NCI-H2196 (cell line): Measurements from ENCODE around the gene MARF1.

Experiments
- DNase-seq: peaks from one replicate; lab custom pipeline; 2025; ENCODE audit not compliant: unreplicated experiment; lab: John Stamatoyannopoulos, UW

MARF1 gene

DNA sequence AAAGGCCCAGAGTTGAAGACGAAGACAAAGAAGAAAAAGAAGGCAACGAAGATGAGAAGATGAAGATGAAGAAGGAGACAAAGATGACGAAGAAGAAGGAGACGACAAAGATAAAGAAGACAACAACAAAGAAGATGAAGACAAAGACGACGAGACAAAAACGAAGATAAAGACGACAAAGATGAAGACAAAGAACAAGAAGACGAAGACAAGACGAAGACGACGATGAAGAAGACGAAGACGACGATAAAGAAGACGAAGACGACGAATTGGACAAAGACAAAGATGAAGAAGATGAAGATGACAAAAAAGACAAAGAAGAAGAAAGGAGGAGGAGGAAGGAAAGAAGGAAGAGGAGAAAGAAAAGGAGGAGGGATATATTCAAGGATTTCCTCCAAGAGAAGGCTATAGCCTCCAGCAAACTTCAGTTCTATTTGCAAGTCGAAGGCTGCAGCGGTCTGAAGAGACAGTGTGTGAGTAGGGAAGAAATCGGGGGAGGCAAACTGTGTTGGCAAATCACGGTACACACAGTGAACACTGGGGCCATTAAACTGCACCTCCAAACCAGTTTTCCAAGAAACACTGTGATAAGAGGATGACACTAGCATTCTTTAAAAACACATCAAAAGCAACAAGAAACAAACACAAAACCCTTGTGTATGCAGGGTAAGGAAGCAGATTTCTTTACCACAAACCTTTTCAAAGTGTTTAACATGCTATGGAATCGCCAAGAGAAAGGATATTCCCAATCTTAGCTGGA, 40.5 kb downstream of the MARF1 start:
- DNase-seq, result no peak

DNA sequence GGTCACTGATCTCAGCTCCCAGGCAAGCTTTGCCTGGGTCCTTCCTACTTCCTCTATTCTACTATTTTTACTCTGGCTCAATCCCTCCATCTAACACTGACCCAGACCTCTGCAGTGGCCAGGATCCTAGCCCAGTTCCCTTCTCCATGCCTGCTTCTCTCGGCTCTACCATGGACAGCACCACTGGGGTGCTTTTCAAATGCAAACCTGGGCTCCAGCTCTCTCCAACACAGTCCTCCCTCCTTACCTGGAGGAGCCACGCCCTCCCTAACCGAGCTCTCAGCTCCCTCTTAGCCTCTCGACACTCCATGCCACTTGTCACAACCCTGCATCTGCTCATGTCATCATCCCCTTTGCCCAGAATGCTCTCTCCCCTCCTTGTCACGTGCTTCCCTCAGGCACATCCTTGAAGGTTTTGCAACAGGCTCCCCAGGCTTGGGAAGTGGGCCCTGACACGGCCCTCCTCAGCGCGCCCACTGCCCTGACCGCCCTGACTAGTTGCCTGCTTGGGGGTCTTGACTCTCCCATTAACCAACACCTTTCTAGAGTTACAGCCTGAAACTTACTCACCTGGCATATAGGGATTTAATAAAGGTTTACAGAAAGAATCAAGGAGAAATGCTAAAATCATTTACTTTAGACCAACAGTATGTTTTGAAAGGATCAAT, 41.6 kb downstream of the MARF1 start:
- no peak for DNase-seq

DNA sequence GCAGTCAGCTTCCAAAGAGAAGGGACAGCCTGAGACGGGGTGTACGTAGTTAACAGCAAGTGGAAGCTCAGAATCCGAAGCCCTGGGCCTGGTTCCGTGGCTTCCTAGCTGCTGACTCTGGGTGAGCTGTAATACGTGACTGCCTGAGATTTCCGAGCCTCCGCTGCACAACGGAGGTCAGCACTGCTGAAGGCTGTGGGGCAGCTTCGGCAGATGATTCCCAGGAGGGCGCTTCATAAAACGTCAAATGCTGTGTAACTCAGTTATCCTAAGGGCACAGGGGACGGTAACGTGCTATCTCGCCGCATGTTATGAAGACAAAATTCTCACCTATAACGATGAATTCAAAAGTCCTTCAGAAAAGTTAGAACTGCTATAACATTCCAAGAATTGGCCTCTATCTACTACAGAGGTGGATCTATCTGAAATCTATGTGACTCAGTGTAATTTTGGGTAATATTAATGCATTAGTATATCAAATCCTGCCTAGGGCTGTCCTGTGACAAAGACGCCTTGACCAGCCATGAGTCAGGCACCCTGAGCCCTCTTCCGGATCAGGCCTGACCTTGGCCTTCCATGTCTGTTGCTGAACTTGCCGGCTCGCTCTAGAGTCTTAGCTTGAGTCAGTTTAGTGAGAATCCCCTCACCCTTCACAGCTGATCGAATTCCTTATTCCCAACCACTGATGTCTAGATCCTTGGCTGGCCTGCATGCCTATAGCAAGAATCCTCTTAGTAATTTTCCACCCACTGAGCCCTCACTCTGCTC, 43.5 kb downstream of the MARF1 start:
- no peak for DNase-seq

DNA sequence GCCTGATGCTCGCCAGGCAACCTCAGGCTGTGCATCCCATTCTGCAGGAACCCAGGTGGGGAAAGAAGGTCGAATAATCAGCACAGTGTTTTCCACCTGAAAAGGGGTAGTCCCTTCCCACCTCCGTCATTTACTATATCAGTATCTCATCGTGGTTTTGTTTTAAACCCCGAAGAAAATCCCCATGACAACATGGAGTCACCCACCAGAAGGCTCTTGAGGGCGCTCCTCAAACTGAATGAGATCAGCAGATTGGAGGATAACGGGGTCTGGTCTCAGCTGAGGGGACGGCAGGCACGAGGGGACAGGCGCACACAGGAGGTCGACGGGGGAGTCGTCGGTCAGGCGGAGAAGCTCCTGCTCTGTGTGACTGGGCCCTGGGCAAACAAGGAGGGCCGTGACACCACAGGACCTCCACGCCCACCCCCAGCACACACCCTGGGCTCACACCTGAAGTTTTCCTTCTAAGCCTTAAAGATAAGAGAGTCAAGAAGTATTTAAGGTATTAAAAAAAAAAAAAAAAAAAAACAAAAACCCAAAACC, 44.2 kb downstream of the MARF1 start:
- no peak for DNase-seq

DNA sequence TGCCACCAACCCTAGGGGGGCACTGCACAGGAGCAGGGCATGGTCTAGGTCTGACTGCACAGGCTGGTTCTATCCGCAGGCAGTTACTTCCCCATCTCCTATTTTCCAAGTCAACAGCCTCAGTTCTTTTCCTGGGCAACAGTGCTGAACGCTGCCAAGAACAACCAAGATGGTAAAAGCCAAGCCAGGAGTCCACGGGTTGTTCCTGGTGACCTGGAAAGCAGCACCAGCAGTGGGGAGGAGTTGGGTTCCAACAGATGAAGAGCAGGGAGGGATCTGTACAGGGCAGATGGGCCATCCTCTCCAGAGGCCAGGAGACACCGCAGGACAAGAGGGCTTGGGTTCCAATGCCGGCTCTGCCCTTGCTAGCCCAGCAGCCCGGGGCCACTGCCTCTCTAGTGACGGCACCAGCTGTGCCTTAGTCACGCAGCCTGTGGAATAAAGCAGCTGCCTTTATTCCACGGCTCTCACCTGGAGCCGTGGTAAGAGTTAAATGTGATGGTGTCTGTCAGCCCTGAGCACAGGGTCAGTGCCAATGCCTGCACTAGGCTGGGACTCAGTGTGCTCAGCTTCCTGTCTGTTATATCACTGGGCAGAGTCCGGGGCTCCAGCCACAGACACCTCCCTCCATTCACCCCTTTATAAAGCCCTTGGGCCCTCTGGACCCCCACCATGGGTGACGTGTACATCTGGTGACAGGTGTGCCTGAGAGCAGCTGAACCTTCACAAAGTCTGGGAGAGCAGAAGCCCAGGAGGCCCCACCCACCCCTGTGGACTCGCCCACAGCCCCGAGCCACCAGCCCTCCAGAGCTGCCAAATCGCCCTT, 44.9 kb downstream of the MARF1 start:
- DNase-seq, result no peak

DNA sequence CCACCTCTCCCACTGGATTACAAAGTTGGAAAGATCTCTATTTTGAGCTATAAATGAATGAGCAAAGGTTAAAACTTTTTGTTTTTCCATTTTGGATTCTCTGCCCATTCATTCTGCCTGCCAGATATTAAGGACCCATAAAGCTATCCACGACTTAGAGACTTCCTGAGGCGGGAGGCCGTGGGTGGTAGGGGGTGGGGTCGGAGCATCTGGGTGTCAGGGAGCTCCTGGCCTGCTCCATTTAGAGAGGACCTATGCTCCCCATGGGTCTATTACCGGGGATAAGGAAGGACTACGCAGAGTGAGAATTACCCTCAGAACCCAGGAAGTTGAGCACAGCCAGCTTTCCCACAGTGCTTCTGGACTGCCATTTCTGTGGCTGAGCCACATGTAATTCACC, 45.8 kb downstream of the MARF1 start:
- no peak for DNase-seq

DNA sequence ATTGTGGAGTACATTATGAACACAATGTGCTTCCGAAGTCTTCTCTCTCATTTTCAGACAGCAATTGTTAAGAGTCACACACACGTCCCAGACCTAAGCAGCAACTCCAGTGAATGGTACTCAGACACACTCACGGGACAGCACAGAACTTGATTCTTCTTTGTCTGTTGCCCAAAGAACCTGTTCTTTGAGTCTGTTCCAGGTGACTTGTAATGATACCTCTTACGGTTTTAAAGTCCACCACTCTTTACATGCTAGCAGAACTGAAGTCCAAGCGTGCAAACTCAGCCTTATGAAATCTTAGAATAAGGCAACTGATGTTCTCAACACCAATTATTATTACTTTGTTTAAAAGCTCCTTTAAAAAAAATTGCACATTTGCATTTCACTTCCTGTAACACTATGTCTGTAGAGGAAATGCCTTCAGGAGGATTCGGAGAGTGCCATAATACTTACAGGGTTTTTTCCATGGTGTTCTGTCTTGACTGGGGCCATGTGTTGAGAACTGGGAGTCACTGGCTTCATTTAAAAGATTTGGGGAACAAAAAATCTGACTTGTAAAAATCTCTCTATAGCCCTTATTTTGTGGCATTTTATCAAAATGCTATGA, 48.1 kb downstream of the MARF1 start:
- no peak for DNase-seq

DNA sequence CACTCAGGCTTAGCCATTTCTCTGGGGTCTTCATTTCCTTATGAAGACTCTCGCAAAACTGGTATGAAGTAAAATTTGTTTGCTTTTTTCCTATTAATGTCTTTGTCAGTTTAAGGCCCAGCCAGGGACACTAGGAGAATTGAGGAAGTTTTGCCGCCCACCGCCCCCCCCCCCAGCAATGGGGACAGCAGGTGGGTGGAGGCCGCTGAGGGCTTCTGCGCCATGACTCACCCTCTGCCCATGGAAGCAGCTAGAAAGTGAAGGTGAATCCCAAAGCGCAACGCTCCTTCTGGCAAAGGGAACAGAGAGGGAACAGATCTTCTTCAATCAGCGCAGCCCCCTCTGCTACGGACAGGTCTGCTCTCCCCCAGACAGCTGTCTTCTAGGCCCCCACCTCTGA, 49.7 kb downstream of the MARF1 start:
- DNase-seq, result no peak

DNA sequence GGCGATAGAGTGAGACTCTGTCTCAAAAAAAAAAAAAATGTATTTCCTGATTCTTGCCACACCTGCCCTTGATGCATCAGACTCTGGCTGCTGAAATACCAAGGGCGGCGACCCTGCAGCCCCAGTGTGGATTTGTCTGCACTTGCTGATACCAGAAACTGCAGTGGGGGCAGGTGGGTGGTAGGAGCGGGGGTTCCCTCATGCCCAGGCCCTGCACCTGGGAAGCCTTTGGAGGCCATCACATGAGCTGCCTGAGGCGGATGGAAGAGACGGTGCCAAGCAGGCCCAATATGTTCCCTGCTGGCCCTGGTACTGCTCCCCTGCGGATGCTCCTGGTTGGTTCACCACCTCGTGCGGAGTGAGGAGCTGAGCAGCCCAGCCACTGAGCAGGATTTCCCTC, 50.6 kb downstream of the MARF1 start:
- no peak for DNase-seq

DNA sequence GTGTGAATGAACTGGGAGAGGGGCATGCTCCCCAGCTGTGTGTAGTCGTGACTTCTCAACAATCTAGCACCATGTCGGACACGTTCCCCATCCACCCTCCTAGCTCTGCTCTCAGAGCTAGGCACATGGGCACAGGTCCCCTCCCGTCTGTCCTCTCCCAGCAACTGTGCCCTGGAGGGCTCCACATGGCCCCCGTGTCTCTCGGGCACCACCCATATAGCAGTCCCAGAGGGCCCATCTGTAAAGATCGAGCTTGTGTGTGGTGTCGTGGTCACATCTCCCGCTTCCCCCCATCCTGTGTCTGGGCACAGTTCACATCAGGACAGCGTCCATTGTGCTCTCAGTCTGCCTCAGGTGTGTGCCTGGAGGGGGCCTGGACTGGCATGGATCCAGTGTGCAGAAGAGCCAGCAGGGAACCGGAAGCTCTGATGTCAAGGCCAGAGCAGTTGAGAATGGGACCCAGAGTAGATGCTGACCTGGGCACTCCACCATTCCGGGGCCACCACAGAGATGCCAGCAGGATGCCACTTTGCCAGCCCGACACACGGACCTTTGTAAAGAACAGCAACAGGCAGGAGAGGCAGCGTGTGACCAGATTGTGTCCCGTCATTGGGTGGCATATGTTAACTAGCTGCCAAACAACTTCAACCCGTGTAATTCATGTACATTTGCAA, 55.7 kb downstream of the MARF1 start:
- no peak for DNase-seq

DNA sequence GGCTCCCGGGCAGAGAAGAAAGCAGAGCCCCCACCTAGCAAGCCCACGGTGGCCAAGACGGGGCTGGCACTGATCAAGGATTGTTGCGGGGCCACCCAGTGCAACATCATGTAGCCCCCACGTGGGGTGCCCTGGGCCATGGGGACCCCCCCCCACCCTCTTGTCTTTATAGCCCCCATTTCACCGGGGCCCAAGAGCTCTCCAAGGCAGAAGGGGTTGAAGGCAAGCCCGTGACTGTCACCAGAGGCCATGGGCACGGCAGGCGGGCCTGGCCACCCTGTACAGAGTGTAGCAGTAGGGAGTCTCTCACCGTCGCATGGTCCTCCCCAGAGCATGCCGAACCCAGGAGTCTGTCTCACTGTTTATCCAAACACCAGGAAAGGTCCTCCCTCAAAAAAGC, 56.2 kb downstream of the MARF1 start:
- DNase-seq, result no peak

DNA sequence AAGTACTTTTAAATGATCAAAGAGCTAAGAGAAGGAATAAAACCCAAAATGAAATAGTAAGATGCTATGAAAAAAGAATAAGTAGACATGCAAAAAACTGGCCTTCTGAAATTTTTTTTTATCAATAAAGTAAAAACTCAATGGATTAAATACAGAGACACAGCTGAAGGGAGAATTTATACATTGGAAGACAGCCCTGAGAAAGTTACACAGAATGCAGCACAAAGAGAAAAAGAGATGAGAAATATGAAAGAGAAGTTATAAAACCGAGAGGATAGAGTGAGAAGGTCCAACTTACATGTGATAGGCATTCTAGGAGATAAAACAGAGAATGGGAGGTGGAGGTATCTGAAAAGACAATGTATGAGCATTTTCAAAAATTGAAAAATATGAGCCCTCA, 57.0 kb downstream of the MARF1 start:
- DNase-seq, result no peak

DNA sequence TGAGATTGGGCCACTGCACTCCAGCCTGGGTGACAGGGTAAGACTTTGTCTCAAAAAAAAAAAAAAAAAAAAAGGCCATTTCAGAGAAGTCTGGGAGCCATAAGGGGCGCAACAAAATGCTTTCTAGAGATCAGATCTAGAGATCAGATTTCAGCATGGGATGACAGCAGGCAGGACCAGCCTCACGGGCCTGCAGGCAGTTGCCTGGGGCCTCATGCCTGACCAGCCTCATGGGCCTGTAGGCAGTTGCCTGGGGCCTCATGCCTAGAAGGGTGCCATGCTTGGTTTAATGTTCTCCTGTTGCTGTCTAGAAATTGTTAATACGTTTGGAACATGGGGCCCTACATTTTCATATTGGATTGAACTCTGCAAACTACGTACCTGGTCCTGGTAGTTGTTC, 59.4 kb downstream of the MARF1 start:
- DNase-seq, result no peak

DNA sequence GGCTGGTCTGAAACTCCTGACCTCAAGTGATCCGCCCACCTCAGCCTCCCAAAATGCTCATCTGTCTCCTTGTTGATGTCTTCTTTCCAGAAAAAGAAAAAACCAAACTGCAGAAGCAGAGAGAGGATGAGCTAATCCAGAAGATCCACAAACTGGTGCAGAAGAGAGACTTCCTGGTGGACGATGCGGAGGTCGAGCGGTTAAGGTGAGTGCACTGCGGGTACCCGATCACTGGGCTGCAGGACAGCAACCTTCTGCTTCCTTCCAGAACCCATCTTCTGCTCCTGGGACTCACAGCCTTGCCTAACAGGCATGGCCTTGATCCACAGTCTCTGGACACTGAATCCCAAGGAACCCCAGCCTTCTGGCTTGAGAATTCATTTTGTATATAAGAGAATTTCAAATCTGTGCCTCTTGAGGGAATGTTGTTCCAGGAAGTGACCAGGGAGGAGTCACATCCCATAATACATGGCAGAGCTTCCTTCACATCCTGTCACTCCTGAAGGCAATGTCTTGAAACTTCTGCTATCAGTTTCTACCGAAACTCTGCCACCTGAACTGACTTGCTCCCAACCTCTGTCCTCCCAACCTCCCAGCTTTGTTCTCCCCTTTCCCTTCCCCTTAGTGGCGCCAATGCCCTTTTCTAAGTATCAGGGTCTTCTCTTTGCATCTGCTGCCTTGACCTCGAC, 61.7 kb downstream of the MARF1 start:
- no peak for DNase-seq

DNA sequence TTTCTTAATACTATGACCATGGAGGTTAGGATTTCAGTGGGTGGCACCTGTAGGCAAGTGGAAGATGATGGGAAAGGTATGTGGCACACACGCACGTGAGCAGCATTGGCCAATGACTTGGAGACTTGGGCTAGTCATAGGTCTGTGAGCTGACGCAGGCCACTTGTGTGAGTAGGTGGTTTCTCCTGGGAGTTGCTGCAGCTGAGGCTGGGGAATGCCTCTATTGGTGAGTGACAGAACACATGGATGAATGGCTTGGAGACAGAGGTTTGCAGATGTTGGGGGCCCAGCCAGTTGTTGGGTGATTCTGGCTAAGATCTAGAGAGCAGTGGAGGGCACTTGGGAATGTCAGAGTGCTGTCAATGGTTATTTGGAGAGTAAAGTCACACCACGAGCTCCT, 64.1 kb downstream of the MARF1 start:
- DNase-seq, result no peak

DNA sequence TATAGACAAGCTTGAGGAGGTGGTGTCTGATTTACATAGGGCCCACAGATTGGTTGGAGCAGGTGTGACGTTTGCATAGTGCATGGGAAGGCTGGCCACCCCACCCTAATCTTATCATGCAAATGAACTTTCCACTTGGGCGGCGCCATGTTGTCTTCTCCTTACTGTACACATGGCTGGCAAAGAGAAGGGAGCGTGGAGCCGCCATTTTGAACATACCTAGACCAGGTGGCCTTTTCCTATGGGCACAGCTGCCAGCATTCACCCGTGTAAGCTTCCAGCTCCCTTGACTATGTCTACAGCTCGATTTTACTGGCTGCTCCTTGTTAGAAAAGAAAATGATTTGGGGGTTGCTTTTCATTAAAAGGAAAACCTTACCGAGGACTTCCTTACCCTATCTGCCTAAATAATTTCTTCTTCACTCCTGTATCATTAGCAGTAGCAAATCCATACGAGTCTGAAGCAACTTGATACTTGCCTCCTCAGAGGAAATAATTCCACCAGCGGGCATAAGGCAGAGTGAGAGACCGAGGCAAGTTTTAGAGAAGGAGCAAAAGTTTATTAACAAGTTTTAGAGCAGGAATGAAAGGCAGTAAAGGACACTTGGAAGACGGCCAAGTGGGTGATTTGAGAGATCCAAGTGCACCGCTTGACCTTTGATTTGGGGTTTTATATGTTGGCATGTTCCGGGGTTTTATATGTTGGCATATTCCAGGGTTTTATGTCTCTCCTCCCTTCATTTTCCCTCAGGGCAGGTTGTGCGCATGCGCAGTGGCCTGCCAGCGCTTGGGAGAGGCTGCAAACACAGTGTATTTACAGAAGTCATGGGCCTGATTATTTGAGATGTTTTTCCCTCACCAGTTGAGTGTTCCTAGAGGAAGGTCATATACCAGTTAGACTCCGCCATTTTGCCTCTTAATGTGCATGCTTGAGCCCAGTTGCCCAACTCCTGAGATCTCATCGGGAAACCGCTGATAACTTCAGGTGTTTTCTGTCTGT, 65.7 kb downstream of the MARF1 start:
- DNase-seq, result peak; percentile 91

DNA sequence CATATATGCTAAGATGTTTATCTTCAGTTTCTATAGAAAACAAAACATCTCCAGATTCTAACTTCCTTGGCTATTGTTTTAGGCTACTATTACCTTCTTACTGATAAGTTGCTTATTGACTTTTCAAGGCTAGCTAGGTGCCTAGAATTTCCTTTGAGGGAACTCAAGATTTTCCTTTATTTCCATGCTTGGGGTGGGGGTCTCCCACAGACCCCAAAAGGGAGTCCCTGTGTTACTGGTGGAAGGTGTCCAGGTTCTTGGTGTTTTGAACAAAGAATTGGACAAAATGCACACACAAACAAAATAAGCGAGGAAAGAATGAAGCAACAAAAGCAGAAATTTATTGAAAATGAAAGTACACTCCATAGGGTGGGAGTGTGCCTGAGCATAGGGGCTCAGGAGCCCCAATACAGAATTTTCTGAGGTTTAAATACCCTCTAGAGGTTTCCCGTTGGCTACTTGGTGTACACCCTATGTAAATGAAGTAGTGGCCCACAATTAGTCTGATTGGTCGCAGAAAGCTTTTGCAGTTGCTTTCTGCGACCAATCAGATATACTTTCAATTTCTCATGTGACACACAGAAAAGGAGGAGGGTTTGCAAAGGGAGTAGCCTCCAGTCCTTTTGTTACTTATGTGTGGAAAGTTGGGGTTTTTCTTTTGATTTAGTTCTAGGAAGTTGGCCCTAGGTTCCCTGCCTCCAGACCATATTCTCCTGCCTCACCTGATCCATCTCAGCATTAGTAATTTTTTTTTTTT, 67.5 kb downstream of the MARF1 start:
- no peak for DNase-seq

DNA sequence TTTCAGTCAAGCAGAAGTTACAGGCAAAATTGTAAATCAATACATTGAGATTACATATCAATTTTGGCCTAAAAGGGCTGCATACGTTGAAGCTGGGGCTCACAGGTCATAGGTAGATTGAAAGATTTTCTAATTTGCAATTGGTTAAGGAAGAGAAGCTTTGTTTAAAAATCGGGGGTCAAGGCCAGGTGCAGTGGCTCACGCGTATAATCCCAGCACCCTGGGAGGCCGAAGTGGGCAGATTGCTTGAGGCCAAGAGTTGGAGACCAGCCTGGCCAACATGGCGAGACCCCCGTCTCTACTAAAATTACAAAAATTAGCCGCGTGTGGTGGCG, 68.4 kb downstream of the MARF1 start:
- DNase-seq, result no peak
